OCI-LY7 (cell line): ENCODE data around the gene HHIP.

ENCODE experiments used
- EZH2phosphoT487 ChIP-seq: fragments of 200-600 bp; sonication (generic); IDR thresholded peaks from 2 replicates; pipeline ENCODE4 v1.6.1; 2018; ENCODE audit warnings: low read depth, borderline replicate concordance, mild to moderate bottlenecking, mixed run types, antibody characterized with exemption, low read length, moderate library complexity, mixed read lengths
- TF ChIP-seq, protein P1 (sequence below): fragments of 200-600 bp; sonication (generic); conservative IDR thresholded peaks from 2 replicates; pipeline ENCODE4 v1.5.1; 2014; ENCODE audit warnings: mild to moderate bottlenecking, antibody characterized with exemption, low read length, moderate library complexity, mixed read lengths

DNA sequence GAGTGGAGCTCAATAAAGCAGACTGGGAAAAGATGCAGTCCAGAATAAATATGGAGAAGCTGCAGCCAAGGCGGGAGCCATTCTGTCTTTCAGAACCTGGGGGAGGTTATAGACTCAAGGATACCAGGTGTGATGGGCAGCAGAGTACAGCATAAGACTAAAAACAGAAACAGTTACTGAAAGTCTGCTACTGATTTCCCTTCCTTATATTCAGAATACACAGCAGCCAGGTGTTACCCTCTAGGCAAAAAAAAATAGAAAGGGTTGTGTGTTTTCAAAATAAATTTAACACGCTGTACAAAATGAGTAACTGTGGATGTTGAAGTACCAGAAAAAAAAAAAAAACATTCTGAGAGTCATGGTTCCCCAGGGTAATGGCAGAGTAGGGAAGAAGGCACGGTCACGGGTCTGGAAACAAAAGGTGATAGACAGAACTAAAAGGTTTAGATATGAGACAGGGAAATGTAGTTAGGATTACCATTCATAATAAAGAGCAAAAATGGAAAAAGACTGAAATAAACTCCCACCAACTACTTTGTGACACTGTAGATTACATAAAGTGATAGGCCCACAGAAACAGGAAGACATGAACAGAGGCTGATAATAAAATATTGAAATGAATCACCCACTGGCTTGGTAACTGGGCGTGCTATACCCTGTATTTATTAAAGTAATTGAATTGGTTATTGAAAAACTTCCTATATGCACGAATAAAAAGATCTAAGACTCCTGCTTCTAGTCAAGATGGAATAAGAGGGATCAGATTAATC, 10.8 kb upstream of the HHIP start:
- TF ChIP-seq, protein P1, sequence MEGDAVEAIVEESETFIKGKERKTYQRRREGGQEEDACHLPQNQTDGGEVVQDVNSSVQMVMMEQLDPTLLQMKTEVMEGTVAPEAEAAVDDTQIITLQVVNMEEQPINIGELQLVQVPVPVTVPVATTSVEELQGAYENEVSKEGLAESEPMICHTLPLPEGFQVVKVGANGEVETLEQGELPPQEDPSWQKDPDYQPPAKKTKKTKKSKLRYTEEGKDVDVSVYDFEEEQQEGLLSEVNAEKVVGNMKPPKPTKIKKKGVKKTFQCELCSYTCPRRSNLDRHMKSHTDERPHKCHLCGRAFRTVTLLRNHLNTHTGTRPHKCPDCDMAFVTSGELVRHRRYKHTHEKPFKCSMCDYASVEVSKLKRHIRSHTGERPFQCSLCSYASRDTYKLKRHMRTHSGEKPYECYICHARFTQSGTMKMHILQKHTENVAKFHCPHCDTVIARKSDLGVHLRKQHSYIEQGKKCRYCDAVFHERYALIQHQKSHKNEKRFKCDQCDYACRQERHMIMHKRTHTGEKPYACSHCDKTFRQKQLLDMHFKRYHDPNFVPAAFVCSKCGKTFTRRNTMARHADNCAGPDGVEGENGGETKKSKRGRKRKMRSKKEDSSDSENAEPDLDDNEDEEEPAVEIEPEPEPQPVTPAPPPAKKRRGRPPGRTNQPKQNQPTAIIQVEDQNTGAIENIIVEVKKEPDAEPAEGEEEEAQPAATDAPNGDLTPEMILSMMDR, result no peak
- TF ChIP-seq EZH2phosphoT487, result no peak
